ENCODE measurements around the gene RBKS.

The RBKS gene

DNA sequence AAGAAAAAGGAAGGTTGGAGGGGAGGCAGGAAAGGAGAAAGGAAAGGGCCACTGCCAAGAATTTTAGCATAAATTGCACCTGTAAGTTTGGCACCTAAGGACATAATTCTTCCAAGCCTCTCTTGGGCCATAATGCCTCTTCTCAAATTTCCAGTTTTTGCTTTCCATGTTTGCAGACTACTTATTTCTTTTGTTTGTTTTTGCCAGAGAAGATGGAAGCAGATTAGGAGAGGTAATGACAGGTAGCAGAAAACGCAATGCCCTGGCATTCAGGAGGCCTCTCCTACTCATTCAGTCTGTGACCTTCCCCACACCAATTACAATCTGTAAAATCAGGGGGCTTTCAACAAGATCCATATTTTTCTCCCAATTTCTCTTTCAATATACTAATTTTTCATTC, 61.9 kb downstream of the RBKS start:
- DNase-seq: no peak

DNA sequence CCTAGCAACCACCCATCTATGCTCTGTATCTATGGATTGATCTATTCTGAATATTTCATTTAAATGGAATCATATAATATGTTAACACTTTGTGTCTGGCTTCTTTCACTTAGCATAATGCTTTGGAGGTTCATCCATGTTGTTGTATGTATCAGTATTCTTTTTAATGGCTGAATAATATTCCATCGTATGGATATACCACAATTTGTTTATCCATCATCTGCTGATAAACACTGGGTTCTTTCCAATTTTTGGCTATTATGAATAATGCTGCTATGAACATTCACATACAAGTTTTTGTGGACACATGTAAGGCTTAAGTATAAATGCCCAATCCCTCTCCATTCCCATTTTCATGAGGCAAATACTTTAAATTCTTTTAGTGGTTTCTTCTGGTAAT, 65.8 kb downstream of the RBKS start:
- no peak for DNase-seq

DNA sequence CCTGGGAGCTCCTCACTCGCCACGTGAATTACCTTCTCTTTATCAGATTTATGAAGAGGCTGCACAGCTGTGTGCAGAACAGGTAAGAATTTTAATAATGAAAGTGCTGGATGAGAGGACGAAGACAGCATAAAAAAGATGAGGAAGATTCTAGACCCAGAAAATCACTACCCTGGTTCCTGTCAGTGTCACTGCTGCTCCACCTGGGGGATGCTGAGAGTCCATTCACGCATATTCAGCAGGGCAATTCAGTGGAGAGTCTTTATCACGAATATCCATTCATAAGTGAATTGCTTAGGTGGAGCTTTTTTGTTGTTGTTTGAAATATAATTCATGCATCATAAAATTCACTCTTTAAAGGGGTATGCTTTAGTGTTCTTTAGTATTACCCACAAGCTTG, 66.6 kb downstream of the RBKS start:
- DNase-seq: no peak

DNA sequence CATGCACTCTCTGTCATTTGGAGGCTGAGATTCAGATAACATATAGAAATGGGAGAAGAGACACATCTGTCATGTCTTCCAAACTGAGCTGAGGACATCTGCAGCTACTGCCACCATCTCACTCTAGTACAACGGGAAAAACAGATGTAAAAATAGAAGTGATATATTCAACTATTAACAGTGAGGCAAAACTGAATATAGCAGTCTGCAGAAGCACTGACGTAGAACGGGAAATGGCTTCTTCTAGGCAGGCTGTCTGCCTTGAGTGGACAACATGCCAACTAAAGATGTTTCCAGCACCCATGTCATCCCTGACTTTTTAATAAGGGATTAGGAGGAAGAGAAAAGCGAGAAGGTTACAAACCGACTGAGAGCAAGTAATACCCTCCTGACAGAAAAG, 67.1 kb downstream of the RBKS start:
- no peak for DNase-seq

DNA sequence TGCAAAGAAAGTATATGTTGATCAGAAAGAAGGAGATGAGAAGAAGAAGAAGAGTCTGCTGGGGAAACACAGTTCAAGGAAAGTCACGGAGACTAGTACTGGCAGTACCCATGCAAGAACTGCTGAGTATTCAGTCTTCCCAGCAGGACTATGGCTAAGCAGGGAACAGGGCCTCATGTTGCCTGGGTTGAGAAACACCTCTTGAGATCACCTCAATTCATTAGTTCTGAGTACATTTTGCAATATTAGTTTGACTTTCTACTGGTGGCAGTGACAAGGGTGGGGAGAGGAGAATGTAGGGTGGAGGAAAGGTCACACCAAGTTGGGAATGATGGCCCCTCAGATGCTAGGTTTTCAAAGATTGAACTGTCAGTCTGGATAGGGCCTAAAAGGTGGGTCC, 68.1 kb downstream of the RBKS start:
- no peak for DNase-seq

DNA sequence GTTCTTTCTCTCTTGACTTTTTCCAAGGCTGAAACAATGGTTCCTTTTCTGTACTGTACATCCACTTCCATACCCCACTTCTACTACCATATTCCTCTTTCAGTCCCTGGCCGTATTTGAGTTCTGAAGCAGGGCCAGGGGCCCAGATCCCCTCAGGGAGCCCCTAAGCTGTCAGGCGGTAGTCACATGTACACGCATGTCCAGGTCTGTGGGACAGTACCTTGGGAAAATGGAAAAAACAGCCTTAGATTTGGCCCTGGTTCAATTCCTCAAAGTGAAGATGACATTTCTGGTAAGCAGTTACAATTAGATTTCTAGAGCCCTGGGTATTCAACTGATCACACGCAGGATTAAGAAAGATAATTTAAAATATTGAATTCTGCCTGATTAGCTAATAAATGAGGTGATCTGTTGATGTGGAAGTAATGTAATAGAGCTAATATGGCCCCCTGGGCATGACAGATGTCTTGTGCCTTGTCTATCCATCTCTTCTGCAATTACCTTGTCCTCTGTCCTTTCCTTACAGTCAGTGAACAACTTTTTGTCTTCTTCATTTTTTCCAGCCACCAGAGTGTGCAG, 74.2 kb downstream of the RBKS start:
- DNase-seq: no peak

DNA sequence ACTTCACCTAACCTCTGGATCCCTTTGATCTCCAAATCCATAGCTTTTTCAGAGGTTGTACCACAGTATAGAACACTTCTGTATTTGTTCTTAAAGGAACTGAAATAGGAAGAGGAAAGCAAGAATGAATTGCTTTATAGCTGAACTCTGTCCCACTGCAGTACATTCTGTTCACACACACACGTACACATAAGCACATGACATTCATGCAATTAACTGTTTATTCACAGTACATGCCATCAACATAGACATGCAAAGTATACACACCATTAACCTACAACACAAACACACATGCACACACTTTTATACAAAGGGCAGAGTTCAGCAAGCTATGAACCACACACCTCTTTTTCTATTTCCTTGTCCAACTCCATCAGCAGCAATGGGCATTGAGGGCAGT, 75.4 kb downstream of the RBKS start:
- no peak for DNase-seq

DNA sequence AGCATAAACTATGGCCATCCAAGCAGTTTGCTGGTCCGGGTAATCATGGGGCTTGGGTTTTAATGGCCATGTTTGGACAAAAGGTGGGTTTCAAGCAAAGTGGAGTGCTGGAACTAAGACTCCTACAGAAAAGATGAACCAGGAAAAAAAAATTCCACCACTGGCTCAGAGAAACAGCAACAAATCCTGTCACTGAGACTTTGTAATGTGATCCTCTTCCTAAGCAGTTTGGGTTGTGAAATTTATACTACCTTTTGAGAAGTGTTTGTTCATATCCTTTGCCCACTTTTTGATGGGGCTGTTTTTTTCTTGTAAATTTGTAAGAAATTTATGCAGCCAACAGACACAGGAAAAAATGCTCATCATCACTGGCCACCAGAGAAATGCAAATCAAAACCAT, 78.4 kb downstream of the RBKS start:
- DNase-seq: no peak

DNA sequence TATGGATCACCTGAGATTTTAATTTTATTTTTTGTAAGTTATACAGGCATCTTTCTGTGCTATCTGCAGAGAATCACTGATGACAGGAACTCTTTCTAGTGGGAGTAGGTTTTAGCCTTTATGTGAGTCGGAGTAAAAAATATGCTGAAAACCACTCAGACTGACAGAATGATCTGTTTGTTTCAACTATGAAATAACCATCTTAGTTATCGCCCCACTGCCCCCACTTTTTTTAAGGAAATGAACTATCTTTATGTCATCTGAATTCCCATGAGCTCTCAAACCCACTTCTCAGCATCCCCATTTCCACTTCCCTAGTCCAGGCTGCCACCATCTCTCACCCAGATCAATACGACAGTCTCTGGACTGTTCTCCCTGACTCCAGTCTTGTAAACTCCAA, 79.7 kb downstream of the RBKS start:
- no peak for DNase-seq

DNA sequence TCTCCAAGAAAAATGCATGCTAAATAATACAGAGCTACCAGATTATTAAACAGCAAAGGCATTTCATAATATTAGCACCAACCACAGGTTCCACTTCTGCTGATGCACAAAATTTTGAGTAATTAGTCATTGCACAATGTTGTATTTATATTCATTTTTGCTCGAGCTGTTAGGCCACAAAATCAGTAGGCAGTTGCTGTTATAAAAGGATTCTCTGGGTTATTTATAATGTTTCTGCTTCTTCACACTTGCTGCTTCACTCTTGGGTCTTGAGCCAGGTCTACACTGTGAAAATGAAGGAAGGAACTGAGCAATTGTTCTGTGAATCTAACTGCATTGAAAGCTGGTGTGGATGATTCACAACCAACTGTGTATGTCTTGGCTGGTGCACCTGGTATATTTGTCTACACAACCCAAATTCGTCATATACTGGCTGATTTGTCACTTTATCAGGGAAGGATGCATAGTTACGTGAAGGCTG, 80.4 kb downstream of the RBKS start:
- no peak for DNase-seq

DNA sequence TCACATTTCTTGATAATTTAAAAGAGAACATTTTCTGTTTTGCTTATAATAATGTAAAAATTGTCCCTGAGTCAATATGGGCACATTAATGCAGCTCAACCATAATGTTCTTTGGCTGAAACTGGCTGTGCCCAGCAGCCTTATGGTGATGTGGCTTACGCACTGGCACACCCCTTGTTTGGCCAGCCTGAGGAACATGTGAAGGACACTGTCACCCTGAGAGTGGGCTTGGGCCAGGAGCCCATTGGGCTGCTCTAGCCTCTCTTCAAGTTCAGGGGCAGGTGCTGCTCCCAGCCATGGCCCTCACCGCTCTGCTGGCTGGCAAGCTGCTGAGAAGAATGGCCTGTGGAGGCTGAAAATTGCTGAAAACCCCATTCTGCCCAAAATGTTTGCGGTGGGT, 81.2 kb downstream of the RBKS start:
- no peak for DNase-seq

DNA sequence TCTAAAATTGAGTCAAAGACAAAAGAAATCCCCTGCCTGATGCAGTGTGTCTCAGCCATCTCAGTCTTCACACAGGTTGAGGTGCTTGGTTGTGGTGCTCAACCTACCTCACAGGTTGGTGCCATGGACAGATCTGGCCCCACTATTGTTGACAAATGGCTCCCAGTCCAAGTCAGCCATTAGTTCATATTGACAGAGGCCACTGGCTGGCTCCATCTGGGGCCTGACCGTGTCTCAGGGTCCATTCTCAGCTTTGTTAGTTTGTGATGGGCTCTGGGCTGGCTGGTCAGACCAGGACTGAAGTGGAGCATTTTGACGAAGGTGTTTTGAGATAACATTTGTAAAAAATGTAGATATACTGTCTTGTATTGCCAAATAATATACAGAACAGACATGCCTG, 81.8 kb downstream of the RBKS start:
- no peak for DNase-seq

DNA sequence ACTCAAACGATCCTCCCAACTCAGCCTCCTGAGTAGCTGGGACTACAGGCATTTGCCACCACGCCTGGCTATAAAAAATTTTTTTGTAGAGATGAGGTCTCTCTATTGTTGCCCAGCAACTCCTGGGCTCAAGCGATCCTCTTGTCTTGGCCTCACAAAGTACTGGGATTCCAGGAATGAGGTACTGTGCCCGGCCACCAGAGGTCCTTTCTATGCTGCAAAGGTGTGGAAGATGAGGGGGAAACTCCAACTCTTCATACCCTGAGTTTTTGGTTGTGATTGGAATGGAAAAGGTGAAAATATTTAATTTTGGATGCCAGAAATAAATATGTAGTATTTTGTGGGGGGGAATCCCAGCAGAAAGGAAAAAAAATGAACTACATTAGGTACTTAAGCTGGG, 82.7 kb downstream of the RBKS start:
- DNase-seq: peak; percentile 4

DNA sequence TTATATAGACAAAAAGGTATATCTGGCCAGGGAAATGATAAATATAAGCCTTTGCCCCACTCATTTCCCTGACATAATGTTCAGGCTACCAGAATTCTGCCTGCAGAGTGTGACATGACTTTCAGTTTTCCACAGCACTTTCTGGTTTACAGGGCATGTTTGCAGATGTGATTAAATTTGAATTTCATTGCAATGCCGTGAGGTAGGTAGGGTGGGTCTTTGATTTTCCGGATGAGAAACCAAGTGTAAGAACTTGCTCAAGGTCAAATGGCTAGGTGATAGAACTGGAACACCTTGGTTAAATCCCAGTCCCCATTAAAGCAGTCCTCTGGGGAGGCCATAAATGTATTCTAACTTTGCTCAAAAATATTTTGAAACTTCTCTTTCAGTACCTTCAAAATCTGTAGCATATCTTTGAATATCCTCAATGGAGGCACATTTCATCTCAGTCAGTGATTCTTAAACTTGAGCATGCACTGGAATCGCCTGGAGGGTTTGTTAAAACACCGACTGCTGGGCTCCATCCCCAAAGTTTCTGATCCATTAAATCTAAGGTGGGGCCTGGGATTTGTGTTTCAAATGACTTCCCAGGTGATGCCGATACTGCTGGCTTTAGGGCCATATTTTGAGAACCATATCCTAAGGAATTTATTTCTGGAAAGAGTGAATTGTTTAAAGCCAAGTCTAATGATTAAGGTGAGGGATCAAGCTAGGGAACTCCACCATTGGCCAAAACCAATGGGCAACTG, 83.7 kb downstream of the RBKS start:
- DNase-seq: no peak

DNA sequence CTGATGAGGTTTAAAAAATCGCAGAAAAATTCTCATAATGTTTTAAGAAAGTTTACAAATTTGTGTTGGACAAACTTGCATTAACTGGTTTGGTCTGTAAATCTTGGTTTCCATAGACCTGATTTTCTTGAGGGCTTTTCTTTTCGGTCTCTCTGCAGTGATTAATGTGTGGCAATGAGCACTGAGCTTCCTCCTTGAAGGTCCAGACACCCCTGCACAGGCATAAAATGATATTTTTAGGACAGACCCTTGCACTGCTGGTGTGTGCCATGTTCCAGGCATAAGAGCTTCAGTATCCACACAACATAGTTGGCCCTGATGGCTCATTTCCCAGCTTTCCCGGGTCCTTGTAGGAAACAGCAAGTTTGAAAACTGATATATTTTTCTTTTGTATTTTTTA, 85.0 kb downstream of the RBKS start:
- no peak for DNase-seq

DNA sequence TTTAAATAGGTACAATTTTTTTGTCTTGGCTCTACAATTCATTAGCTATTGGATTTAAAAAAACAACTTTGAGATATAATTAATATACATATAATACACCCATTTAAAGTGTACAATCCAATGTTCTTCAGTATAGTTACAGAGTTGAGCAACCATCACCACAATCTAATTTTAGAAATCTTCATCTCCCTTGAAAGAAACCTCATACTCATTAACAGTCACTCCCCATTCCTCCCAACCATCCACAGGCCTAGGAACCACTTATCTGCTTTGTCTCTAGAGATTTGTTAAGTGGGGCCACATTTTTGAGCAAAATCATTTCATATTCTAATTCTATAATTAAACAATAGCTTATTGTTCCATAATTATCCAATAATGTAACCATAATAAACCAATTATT, 86.0 kb downstream of the RBKS start:
- no peak for DNase-seq

DNA sequence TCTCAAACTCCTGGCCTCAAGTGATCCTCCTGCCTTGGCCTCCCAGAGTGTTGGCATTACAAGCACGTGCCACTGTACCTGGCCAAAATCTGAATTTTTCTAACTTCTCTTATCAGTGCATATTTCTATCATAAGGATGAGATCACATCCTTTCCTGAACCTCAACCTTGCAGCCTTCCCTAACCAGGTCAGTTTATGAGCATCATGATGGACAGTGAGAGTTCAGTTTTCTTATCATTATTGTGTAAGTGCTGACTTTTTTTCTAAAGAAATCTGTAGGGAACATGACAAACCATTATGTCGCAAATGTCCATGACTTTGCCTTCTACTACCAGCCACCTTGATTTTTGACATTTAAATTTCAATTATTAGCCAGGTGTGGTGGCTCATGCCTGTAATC, 87.1 kb downstream of the RBKS start:
- no peak for DNase-seq

DNA sequence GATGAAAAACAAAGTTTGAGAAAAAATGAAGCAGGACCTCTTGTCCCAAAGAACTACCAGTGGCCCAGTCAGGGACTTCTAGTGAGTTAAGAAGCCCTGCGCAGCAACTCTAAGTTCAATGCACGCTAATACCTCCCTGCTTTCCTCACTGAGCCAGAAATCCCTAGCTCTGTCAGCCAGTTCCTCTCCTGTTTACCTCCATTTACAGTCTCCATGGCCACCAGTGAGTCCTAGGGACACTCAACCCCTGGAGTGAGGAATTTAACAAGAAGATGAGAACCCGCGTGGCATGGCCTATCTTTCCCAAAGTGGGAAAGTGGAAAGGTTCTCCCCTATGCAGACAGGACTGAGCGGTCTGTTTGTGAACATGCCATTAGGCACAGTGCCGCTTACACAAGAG, 87.6 kb downstream of the RBKS start:
- DNase-seq: no peak

DNA sequence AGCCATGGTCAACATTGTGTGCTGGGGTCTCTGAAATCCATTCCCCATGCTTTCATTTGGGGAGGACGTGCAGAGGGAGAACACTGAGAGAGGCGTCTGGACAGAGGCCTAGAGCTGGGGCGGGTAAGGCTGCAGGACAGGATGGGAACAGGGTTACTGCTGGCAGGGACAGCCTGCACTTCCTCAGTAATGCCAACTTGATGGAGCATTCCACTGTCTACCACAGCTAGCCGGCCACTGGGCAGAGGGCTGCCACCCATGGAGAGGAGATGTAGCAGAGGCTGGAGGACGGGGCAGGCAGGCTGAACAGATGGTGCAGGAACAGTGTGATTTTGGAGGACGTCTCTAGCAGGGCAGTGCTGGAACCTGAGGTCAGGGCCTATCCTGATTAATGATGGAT, 89.3 kb downstream of the RBKS start:
- DNase-seq: no peak

DNA sequence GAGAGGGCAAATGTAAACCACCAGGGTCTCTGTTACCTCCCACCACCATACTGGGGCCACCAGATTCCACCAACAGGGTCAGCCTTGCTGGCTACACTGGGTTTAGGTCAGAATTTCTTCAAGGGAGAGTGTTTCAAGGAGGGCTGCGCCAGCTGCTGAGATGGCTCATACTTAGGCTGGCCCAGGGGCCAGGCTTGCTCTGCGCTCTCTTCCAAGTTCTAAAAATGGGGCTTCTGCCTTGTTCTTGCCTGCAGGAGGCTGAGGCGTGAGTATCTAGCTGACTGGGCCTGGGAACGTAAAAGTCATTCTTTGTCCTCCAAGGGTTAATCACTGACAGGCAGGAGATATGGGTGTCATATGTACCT, 90.6 kb downstream of the RBKS start:
- DNase-seq: no peak

DNA sequence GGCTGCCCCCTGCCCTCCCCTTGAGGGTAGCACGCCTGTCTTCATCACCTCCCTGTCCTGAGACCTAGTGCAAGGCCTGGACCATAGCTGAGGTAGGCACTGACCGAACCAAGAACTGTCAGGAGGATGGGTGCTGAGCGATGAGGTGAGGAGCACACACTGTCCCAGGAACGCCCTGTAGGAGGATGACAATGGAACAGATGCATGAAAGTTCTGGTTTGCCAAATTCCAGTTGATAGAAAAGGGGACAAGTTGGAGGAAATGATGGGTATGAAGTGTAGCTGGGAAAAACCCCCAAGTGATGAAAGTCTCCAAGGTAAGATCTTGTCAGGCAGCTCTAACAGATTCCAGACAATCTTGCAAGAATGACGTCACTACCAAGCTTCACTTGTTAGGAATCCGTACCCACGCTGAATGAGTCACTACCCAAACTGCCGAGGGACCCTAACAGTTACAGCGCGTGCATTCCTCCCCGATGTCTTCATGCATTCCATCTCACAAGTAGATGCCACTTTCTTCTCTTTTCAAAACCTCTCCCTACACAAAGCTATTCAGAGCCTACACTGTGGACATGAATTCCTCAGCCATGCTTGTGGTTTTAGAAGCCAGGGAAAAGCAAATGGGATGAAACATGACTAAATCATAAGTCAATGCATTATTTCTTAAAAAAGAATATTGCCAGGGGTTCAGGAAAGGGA, 91.1 kb downstream of the RBKS start:
- no peak for DNase-seq

DNA sequence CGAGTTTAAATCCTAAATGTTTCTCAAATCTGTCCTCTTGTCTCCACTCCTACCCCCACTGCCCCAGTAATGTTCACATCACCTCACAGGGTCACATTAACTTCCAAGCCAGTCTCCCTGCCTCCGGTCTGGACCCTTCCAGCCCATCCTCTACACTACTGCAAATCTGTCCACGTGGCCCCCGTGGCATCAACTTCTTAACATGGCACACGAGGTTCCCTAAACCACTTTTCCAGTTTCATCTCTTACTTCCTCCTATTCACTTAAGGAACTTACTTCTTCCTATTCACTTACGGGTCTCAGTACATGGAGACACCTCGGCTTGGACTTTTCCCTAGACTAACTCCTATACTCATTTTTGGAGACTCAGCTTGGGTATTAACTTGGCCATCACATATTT, 91.7 kb downstream of the RBKS start:
- DNase-seq: no peak

DNA sequence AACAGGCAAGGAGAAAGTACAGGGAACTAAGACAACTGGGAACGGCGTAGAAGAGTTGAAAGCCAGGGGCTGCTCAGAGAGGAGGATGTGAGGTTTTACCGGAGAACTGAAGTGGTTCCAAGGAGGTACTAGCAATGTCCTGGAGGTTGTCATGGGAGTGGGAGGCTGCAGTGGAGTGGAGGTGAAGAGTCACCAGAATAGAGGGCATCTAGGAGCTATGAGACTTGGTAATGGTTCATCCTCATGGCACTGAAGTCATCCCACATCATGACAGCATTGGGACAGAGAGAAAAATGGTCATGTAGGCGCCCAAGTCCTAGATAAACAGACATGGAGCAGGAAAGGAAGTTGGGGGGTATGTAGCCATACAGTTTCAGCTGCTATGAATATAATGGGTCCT, 92.3 kb downstream of the RBKS start:
- DNase-seq: no peak
